ENCODE results near the gene PLD2. TPM values are rescaled to one million over a fixed set of nuclear protein-coding genes. Genes with fewer than 3 reads are reported as not detected.

Gene PLD2
- total and polyA plus RNA-seq, 9 of the 15 experiments (the other 6 are each of a cell fraction or from before 2014, with no cell fraction given), result 0.20 to 7.5 (median 3.3) TPM

DNA sequence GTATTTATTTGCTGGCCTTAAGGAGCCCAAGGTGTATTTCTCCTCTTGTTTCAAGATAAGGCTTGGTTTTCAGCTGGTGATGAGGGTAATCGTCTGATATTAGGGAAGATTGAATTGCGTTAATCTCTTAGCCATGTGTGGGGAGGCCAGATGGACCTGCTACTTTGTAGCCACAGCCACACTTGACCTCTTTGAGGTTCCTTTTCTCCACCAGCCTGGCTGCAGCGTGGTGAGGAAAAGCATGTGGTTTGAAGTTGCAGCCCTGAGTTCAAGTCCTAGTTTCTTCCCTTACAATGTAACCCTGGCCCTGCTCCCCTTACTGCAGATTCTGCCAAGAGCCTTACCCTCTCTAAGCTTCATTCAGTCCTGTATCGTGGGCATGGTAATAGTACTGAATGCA is 29.3 kb downstream of the PLD2 start:
- 10% methylated on average over 4 of the region's 4 CpGs for WGBS (ENCODE audit: insufficient coverage, low coverage, missing lambda C conversion rate)
- H3K27ac ChIP-seq (ENCODE audit: extremely low read depth, low read depth, low read length), result peak overlapping the region; percentile 71
- peak overlapping the region; percentile 53 to 93; a peak in 3 of 4 replicates for H3K9ac ChIP-seq (ENCODE audit: insufficient read depth in 1 of 2, low read depth in 2 of 2, low read length in 2 of 2)
- ATAC-seq (no peak), DNase-seq (ENCODE audit: extremely low read depth in 1 of 4, low spot score in 3 of 4) (peak in 1 of 4 experiments; percentile 23), FAIRE-seq (no peak)
- ChIA-PET POLR2A (interaction anchor here (0.8 kb wide), 1 partner anchor 10 kb away, joined by 3 read pairs; no protein-coding TSS in a partner anchor), CTCF (ENCODE audit: low intra/inter-chr PET ratio) (no interaction called here)
- peaks cover 76% of the 10 kb centered on the region for H3K79me2 ChIP-seq (ENCODE audit: control insufficient read depth, insufficient read depth, low read length)
- intact Hi-C loops (cut with micrococcal nuclease) (no loop called here), in situ Hi-C loops (cut with MboI) (no loop called here)
- H3K4me3 ChIP-seq, result peak overlapping the region; percentile 81; the same call in 1 of the 2 replicates
- no peak for TF ChIP-seq NFATC3 (IDR thresholded peaks at IDR 0.05)
- peak; percentile 40 for TF ChIP-seq DACH1 (IDR thresholded peaks at IDR 0.05; ENCODE audit: partially characterized antibody)
- H3K36me3 ChIP-seq (ENCODE audit: control insufficient read depth, insufficient read depth, low read length), result peaks cover 17% of the 10 kb centered on the region; the same call in 2 of the 3 replicates
- H3K9me3 ChIP-seq (replicated peaks; ENCODE audit: control insufficient read depth, insufficient read depth, low read depth, low read length), result no peaks in the 10 kb centered on the region
- no peaks in the 10 kb centered on the region for H3K9me1 ChIP-seq (ENCODE audit: control insufficient read depth, insufficient read depth, low read length)
- BruUV-seq (replicated peaks), result no TSS peak
- no peaks in the 10 kb centered on the region for H4K20me1 ChIP-seq (replicated peaks; ENCODE audit: control insufficient read depth, insufficient read depth, low read length)
- H3K4me2 ChIP-seq (ENCODE audit: insufficient read depth, low read length), result peak overlapping the region; percentile 94
- no peaks in the 10 kb centered on the region for H3K27me3 ChIP-seq (ENCODE audit: control insufficient read depth in 2 of 2, insufficient read depth in 2 of 2, low read length in 2 of 2)
- no peak overlapping the region for H2AFZ ChIP-seq (ENCODE audit: low read depth, low read length)
- H3K4me1 ChIP-seq (replicated peaks in 1 of 2; ENCODE audit: control insufficient read depth in 2 of 2, insufficient read depth in 2 of 2, low read length in 2 of 2), result peaks cover 51 to 53% of the 10 kb centered on the region in 2 experiments

DNA sequence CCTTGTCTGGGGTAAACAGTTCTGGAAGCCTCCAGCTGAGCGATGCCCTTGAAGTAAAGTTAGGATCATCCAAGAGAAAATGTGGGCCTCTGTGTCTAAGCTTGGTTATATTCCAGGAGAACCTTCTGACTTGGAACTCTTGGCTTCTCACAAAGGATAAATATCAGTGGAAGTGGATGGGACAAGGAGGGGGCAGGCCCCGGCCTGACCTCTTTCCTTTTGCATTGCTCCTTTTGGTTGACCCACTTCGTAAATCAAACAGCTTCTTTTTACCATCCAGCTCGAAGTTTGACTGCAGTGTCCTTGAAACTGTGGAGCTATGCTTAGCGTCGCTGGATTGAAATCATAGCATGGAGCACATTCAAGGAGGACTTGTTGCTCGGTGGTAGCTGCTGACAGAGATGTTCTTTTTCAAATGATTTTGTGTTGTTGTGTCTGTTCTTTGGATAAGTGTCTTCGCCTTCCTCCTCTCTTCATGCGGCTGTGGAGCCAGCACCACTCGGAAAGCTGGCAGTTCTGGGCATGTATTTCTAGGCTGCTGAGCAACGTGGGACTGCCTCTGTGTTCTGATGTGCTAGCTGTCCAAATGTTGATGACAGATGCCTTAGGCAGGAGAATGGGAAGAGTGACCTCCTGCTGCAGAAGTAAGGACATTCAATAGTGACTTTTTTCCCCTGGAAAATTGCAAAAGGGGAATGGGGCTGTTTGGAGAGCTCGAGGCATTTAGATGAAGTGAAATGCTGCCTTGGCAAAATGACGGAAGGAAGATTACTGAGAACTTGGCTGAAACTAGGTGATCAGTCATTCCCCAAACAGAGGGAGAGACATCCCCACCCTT is 30.7 kb downstream of the PLD2 start:
- H3K4me2 ChIP-seq (ENCODE audit: insufficient read depth, low read length), result peak overlapping the region; percentile 79
- in situ Hi-C loops (cut with MboI) (no loop called here), intact Hi-C loops (cut with micrococcal nuclease) (loop anchor here (1.0 kb wide), 1 partner anchor 42 kb away; no protein-coding TSS in a partner anchor)
- H3K27me3 ChIP-seq (ENCODE audit: control insufficient read depth in 2 of 2, insufficient read depth in 2 of 2, low read length in 2 of 2), result no peaks in the 10 kb centered on the region
- DNase-seq (ENCODE audit: extremely low read depth in 1 of 4, low spot score in 3 of 4) (no peak), FAIRE-seq (no peak), ATAC-seq (no peak)
- CTCF ChIA-PET (ENCODE audit: low intra/inter-chr PET ratio), result no interaction called here
- no peak overlapping the region for H2AFZ ChIP-seq (ENCODE audit: low read depth, low read length)
- no peaks in the 10 kb centered on the region for H4K20me1 ChIP-seq (replicated peaks; ENCODE audit: control insufficient read depth, insufficient read depth, low read length)
- no peaks in the 10 kb centered on the region for H3K9me1 ChIP-seq (ENCODE audit: control insufficient read depth, insufficient read depth, low read length)
- H3K36me3 ChIP-seq (ENCODE audit: control insufficient read depth, insufficient read depth, low read length), result peaks cover 22% of the 10 kb centered on the region; the same call in 2 of the 3 replicates
- H3K4me3 ChIP-seq, result peak overlapping the region; percentile 14; the same call in 1 of the 2 replicates
- POLR2A ChIA-PET, result interaction anchor here (0.5 to 1.8 kb wide), 5 partner anchors 15 to 48 kb away, joined by 3 to 6 read pairs (median 4); partner anchors contain the start of gene PSMB6
- BruUV-seq (replicated peaks), result no TSS peak
- no peaks in the 10 kb centered on the region for H3K9me3 ChIP-seq (replicated peaks; ENCODE audit: control insufficient read depth, insufficient read depth, low read depth, low read length)
- H3K79me2 ChIP-seq (ENCODE audit: control insufficient read depth, insufficient read depth, low read length), result peaks cover 89% of the 10 kb centered on the region
- H3K9ac ChIP-seq (ENCODE audit: insufficient read depth in 1 of 2, low read depth in 2 of 2, low read length in 2 of 2), result peak overlapping the region; percentile 62 to 76; a peak in 3 of 4 replicates
- TF ChIP-seq ZNF184 (CRISPR knock-in tag; IDR thresholded peaks at IDR 0.05) (no peak), C11orf30 (IDR thresholded peaks at IDR 0.05; ENCODE audit: low read depth) (peak; percentile 62), MEIS2 (IDR thresholded peaks at IDR 0.05; ENCODE audit: partially characterized antibody) (peak; percentile 47), ZNF766 (CRISPR knock-in tag; conservative IDR thresholded peaks at IDR 0.05) (no peak), ZNF316 (IDR thresholded peaks at IDR 0.05) (peak; percentile 73), ATF7 (IDR thresholded peaks at IDR 0.05) (0 out of 2 replicates have a peak, but pooled peaks have one; percentile 12)
- 22% methylated on average over 12 of the region's 13 CpGs for WGBS (ENCODE audit: insufficient coverage, low coverage, missing lambda C conversion rate)
- H3K27ac ChIP-seq (ENCODE audit: extremely low read depth, low read depth, low read length), result peak overlapping the region; percentile 92
- H3K4me1 ChIP-seq (replicated peaks in 1 of 2; ENCODE audit: control insufficient read depth in 2 of 2, insufficient read depth in 2 of 2, low read length in 2 of 2), result peaks cover 52 to 61% of the 10 kb centered on the region in 2 experiments
